Transverse colon (tissue), 3 donors: ENCODE data around the gene FREY1.

Source experiments
- POLR2A ChIP-seq: fragments of 450-650 bp; IDR thresholded peaks from one replicate; pipeline ENCODE4 v1.6.1; 2016; ENCODE audit warnings: antibody characterized with exemption, mild to moderate bottlenecking, moderate library complexity
- TF ChIP-seq, protein P1 (sequence below), 5 experiments: fragments of 200-600 bp in 3 of 5; fragments of 450-650 bp in 2 of 5; sonication (generic) in 3 of 5; IDR thresholded peaks; 1 replicate in 2 of 5; 2 replicates in 3 of 5; pipeline ENCODE4 v1.5.1; 2016 to 2017; ENCODE audit warnings: antibody characterized with exemption in 5 of 5, inconsistent platforms in 3 of 5, mild to moderate bottlenecking in 2 of 5, moderate library complexity in 1 of 5

DNA sequence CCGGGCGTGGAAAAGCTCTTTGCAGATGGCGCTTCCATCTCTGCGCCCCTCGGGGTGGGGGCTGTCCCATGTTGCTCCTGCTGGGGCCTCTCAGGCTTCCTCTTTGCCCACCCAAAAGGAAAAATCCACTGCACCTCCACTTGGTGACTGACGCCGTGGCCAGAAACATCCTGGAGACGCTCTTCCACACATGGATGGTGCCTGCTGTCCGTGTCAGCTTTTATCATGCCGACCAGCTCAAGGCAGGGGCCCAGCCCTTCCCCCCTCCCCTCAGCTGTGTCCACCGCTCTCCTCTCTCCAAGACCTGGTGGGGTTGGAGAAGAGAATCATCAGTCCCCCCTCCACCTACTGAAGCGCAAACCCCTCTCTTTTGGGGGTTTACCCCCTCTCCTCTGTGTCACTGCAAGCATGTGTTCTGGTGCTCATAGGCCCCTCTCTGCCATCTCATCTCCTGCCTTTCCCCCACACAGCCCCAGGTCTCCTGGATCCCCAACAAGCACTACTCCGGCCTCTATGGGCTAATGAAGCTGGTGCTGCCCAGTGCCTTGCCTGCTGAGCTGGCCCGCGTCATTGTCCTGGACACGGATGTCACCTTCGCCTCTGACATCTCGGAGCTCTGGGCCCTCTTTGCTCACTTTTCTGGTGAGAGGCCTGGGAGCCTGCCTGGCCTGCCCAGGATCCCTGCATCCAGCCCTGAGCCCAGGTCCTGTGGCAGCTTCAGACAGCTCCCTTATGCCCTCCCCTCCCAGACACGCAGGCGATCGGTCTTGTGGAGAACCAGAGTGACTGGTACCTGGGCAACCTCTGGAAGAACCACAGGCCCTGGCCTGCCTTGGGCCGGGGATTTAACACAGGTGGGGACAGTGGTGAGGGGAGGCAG lies 17.2 kb upstream of the FREY1 start:
- TF ChIP-seq POLR2A: no peak
- TF ChIP-seq, protein P1, sequence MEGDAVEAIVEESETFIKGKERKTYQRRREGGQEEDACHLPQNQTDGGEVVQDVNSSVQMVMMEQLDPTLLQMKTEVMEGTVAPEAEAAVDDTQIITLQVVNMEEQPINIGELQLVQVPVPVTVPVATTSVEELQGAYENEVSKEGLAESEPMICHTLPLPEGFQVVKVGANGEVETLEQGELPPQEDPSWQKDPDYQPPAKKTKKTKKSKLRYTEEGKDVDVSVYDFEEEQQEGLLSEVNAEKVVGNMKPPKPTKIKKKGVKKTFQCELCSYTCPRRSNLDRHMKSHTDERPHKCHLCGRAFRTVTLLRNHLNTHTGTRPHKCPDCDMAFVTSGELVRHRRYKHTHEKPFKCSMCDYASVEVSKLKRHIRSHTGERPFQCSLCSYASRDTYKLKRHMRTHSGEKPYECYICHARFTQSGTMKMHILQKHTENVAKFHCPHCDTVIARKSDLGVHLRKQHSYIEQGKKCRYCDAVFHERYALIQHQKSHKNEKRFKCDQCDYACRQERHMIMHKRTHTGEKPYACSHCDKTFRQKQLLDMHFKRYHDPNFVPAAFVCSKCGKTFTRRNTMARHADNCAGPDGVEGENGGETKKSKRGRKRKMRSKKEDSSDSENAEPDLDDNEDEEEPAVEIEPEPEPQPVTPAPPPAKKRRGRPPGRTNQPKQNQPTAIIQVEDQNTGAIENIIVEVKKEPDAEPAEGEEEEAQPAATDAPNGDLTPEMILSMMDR (IDR thresholded peaks at IDR 0.05): no peak
